Astrocyte (in vitro differentiated cells and primary cell): Measurements from ENCODE around the gene CBFA2T2.
"Not testable (repeated sequence)": the region's sequence is repeated elsewhere in the genome, so short reads cannot be mapped to it uniquely, and the experiment has no call there.

Experiments
- CTCF ChIP-seq: IDR thresholded peaks from 2 replicates; pipeline ENCODE4 v1.5.1; 2011; ENCODE audit warnings: low read depth, mild to moderate bottlenecking, inconsistent platforms, low read length, moderate library complexity; ENCODE audit not compliant: insufficient read depth
- EZH2 ChIP-seq: IDR thresholded peaks from 2 replicates; pipeline ENCODE4 v1.6.1; 2012; ENCODE audit warnings: mild to moderate bottlenecking, low read length, inconsistent platforms; ENCODE audit not compliant: insufficient read depth

GRCh38 chr20:33464759-33465158 is 25.1 kb upstream of the CBFA2T2 start:
- not testable (repeated sequence) for TF ChIP-seq CTCF, EZH2
